Heart left ventricle (tissue), 16 donors: Measurements from ENCODE around the gene SLC9A3. TPM values are rescaled to one million over a fixed set of nuclear protein-coding genes. Genes with fewer than 3 reads are reported as not detected.

Source experiments
- ATAC-seq, 4 donors: fragments of 200-7000 bp; cut with Tn5 transposase; one replicate each; pipeline ENCODE4 v1.9.1; 2020 to 2022; ENCODE audit warnings: moderate library complexity in 4 of 4, mild to moderate bottlenecking in 3 of 4, moderate number of reproducible peaks in 1 of 4
- DNase-seq, 5 donors: peaks; one replicate each; pipeline ENCODE4 v3.0.0-alpha.2; 2020
- H3K27ac ChIP-seq, 12 donors: fragments of 200-600 bp; sonication (generic) in 4 of 12; one replicate each; pipeline versions ENCODE4 v1.5.0 to v1.8.0; 2016 to 2022; ENCODE audit warnings: mild to moderate bottlenecking in 2 of 12
- H3K27me3 ChIP-seq, 9 donors: fragments of 200-600 bp; sonication (generic) in 2 of 9; one replicate each; pipeline versions ENCODE4 v1.5.1 to v1.8.0; 2016 to 2022; ENCODE audit warnings: mild to moderate bottlenecking in 3 of 9
- H3K36me3 ChIP-seq, 9 donors: fragments of 200-600 bp; sonication (generic) in 2 of 9; one replicate each; pipeline versions ENCODE4 v1.5.0 to v1.8.0; 2018 to 2022; ENCODE audit warnings: mild to moderate bottlenecking in 2 of 9
- H3K4me1 ChIP-seq, 12 donors: fragments of 200-600 bp; sonication (generic) in 4 of 12; one replicate each; pipeline versions ENCODE4 v1.5.0 to v1.8.0; 2016 to 2022; ENCODE audit warnings: mild to moderate bottlenecking in 3 of 12
- H3K4me3 ChIP-seq, 12 donors: fragments of 200-600 bp; sonication (generic) in 4 of 12; one replicate each; pipeline versions ENCODE4 v1.5.0 to v1.8.0; 2017 to 2022; ENCODE audit warnings: mild to moderate bottlenecking in 9 of 12, moderate library complexity in 4 of 12
- H3K9me3 ChIP-seq, 12 donors: fragments of 200-600 bp; sonication (generic) in 4 of 12; one replicate each; pipeline versions ENCODE4 v1.5.0 to v1.8.0; 2016 to 2022; ENCODE audit warnings: mild to moderate bottlenecking in 1 of 12
- POLR2A ChIP-seq, 2 donors: fragments of 450-650 bp; IDR thresholded peaks; one replicate each; pipeline ENCODE4 v1.6.1; 2017; ENCODE audit warnings: antibody characterized with exemption in 2 of 2, mild to moderate bottlenecking in 2 of 2, moderate library complexity in 2 of 2
- WGBS, 4 donors: extraction: QIAGEN DNeasy Blood & Tissue Kit in 2 of 4; methylation state at CpG; one replicate each; pipeline versions ENCODE4 v1.1.5 to v1.1.7; 2013 to 2018; 5-methylcytosine and 5-hydroxymethylcytosine counted together
- intact Hi-C, 10 donors: fragments of 100-400 bp; cut with DNase I; formaldehyde crosslinking; loops; one replicate each; pipeline versions ENCODE4 v1.11.1 to v1.14.2; 2022
- polyA plus RNA-seq, 2 donors: library from polyadenylated mRNA; stranded (reverse); fragments of 200-250 nt; gene quantifications; one replicate each; pipeline ENCODE4 v1.2.3, GENCODE V29; 2013
- total RNA-seq, 9 donors: library from RNA; depleted of rRNA in 2 of 9; stranded (reverse); fragments of >200 nt in 2 of 9; fragmentation: NEBNext Ultra II Directional in 3 of 9; extraction: Animal tissue kit (Norgen Biotek cat#: 25700) in 3 of 9; gene quantifications; one replicate each; pipeline versions ENCODE4 v1.1.0 to v1.2.4, GENCODE V29; 2016 to 2023
- TF ChIP-seq, protein P1 (sequence below), 12 donors: fragments of 200-600 bp; sonication (generic) in 4 of 12; IDR thresholded peaks; one replicate each; pipeline versions ENCODE4 v1.5.0 to v1.8.0; 2018 to 2022; ENCODE audit warnings: antibody characterized with exemption in 12 of 12, mild to moderate bottlenecking in 5 of 12
- donor health status: ischemic (EF 13 %, LVEDD 7.1; RV severe dilation, severe dysfunction).
- donor health status: healthy with polysubstance abuse.
- donor health status: DM: no; HTN: yes; CAD: no.
- donor health status: DM: no; HTN: no; CAD: no.
- donor health status: ischemic (EF 25% LVEDD 6.9; RV normal size, moderate dysfunction).
- donor health status: ischemic (EF 25% LVEDD 5.7; RV mildly dilated, moderate dysfunction).
- donor health status: healthy.
- donor health status: DM: yes; HTN: yes; CAD: no.
- donor health status: ischemic (EF 35%, LVEDD 5.7; RV mildly dilated, moderate dysfunction).
- donor health status: nonischemic (EF 11% LVEDD 7.7; RV severe dilation, severe dysfunction).
- donor health status: DM: yes; HTN: yes; CAD: no.
- donor health status: PGD.
- donor health status: ischemic (EF 29% LVEDD 5.4; RV normal size, mild dysfunction).
- donor health status: nonischemic (EF 23%, LVEDD 6.1; RV moderate dilation, normal function).

The SLC9A3 gene
- total and polyA plus RNA-seq, 11 donors = 0.50 to 3.8 (median 1.0) TPM

DNA sequence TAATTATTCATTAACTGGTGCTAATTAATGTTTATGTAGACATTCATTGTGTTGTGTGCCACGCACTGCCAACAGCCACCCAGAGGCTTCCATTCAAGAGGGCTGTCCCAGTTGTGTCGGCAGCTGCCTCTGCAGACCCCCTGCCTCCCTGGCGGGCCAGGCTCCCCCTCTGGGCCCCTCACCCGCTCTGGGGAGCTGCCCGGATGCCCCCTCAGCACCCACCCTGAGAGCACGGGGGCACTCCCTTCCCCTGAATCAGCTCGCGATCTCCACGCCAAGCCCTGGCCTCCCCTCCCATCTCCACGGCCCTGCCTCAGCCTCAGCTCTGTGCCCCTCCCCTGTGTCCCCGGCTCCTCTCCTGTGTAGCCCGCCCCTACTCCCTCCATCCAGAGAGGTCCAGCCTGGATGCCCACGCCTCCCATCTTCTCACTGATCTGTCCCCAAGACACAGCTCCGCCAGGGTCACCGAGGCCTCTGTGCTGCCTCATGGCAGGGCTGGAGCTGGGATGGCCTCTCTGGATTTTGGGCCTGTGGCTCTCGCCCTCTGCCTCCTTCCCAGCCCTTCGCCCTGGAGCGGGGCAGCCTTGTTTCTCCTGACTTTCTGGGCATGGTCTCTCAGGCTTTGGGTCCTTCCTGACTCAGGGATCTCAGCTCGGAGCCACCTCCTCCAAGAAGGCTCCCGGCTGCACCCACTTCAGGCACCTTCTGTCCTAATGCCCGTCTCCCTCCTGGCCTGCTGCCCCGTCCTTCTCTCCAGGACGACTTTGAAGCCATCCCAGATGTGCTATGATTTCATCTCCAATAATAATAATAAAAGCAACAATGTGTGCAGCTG is 16.0 kb upstream of the SLC9A3 start:
- DNase-seq = peak in 2 of 5 donors; percentile 8 to 13
- Histone ChIP-seq H3K4me3 (no peak overlapping the region), H3K27ac (no peak overlapping the region), H3K27me3 (peaks cover 9 to 61% (median 33%) of the 10 kb centered on the region in 9 donors), H3K9me3 (no peaks in the 10 kb centered on the region), H3K4me1 (peaks cover 0 to 13% (median 0%) of the 10 kb centered on the region in 12 donors), H3K36me3 (no peaks in the 10 kb centered on the region)
- 53 to 62% (median 59%) methylated on average over 23 of the region's 23 CpGs for WGBS, 4 donors
- no peak for TF ChIP-seq POLR2A (IDR thresholded peaks at IDR 0.05)
- TF ChIP-seq, protein P1, sequence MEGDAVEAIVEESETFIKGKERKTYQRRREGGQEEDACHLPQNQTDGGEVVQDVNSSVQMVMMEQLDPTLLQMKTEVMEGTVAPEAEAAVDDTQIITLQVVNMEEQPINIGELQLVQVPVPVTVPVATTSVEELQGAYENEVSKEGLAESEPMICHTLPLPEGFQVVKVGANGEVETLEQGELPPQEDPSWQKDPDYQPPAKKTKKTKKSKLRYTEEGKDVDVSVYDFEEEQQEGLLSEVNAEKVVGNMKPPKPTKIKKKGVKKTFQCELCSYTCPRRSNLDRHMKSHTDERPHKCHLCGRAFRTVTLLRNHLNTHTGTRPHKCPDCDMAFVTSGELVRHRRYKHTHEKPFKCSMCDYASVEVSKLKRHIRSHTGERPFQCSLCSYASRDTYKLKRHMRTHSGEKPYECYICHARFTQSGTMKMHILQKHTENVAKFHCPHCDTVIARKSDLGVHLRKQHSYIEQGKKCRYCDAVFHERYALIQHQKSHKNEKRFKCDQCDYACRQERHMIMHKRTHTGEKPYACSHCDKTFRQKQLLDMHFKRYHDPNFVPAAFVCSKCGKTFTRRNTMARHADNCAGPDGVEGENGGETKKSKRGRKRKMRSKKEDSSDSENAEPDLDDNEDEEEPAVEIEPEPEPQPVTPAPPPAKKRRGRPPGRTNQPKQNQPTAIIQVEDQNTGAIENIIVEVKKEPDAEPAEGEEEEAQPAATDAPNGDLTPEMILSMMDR (IDR thresholded peaks at IDR 0.05) = no peak
- no peak for ATAC-seq
- intact Hi-C loops = no loop called here

DNA sequence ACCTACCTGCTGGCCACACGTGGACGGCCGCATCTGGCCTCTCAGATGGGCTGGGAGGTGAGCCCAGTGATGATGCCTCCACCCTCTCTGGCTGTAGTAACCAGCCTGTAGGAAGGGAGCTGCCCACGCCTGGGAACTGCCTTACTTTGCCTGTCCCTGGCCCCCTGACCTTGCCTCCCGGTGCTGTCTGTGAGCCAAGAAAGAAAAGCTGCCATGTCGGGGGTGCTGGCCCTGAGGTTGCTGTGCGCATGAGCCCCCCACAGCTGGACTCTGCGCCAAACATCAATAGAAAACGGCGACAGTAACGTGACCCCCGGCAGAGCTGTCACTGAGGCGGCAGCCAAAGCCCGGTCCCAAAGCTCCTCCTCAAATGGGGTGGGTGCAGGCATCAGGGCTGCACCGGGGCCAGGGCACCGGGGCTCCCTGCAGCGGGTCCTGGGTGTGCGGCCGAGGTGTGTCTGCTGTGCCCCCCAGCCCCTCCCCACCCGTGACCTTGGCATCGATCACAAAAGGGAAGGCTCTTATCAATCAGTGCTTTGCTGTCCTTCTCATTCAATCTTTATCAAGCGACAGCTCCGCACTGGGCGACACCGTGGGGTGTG is 15.3 kb upstream of the SLC9A3 start:
- ATAC-seq (no peak), DNase-seq (peak in 3 of 5 donors; percentile 9 to 52 (median 13))
- Histone ChIP-seq H3K36me3 (no peaks in the 10 kb centered on the region), H3K27me3 (peaks cover 12 to 68% (median 39%) of the 10 kb centered on the region in 9 donors), H3K4me1 (peaks cover 0 to 12% (median 0%) of the 10 kb centered on the region in 12 donors), H3K27ac (no peak overlapping the region), H3K9me3 (no peaks in the 10 kb centered on the region), H3K4me3 (no peak overlapping the region)
- TF ChIP-seq, protein P1 (IDR thresholded peaks at IDR 0.05) = no peak
- no peak for TF ChIP-seq POLR2A (IDR thresholded peaks at IDR 0.05)
- 43 to 51% (median 45%) methylated on average over 14 to 25 of the region's 25 CpGs for WGBS, 4 donors
- intact Hi-C loops = no loop called here

DNA sequence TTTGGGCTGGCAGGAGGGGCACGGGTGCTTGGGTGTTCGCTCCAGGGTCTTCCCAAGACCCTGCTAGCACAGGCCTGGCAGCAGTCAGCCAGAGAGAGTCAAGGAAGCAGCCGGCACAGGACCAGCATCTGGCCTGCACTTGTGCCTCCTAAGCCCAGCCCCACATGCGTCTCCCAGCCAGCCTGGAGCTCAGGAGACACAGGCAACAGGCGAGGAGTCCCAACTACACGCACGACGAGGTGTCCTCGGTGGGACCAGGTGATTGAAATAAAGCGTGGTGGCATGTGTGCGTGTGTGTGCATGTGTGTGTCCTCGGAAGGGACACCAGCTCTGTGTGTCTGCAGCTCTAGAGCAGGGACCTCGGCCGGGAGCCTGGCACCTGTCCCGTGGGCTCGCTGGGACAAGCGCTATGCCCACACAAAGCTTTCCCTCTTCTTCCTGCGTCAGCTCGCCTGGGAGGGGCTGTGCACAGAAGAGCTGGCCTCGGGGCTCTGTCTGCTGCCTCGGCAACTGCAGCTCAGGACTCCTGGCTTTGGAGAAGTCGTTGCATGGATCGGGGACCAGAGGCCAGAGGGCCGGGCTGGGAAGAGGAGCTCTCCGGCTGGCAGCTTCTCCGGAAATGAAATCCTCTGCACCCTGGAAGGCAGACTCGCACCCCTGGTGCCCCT is 14.7 kb upstream of the SLC9A3 start:
- Histone ChIP-seq H3K36me3 (no peaks in the 10 kb centered on the region), H3K27ac (no peak overlapping the region), H3K27me3 (peaks cover 19 to 74% (median 46%) of the 10 kb centered on the region in 9 donors), H3K4me3 (no peak overlapping the region), H3K9me3 (no peaks in the 10 kb centered on the region), H3K4me1 (peaks cover 0 to 5% (median 0%) of the 10 kb centered on the region in 12 donors)
- ATAC-seq (no peak), DNase-seq (peak in 3 of 5 donors; percentile 14 to 37 (median 14))
- 68 to 76% (median 73%) methylated on average over 20 to 27 of the region's 27 CpGs for WGBS, 4 donors
- TF ChIP-seq, protein P1 (IDR thresholded peaks at IDR 0.05) = no peak
- TF ChIP-seq POLR2A (IDR thresholded peaks at IDR 0.05) = no peak
- intact Hi-C loops = no loop called here
